OCI-LY7 (cell line): ENCODE results near the gene PSD2. TPM values are rescaled to one million over a fixed set of nuclear protein-coding genes. Genes with fewer than 3 reads are reported as not detected.
A peak's percentile ranks its signal among the peaks of the same experiment; 100 is the strongest.

Source experiments
- BruUV-seq: library from RNA; stranded (reverse); fragments of 400-500 nt; replicated peaks from 2 replicates; lab custom pipeline; 2021; lab: Mats Ljungman, UMichigan
- CTCF ChIA-PET: fragments of 300-600 bp; sonication (Branson Sonifier 250); formaldehyde crosslinking; loops from one replicate; lab custom pipeline; 2022; ENCODE audit warnings: antibody characterized with exemption; ENCODE audit not compliant: unreplicated experiment; lab: Charles Lee
- POLR2A ChIA-PET: fragments of 300-600 bp; sonication (Branson Sonifier 250); formaldehyde crosslinking; loops from one replicate; lab custom pipeline; 2022; ENCODE audit warnings: antibody characterized with exemption; lab: Charles Lee
- DNase-seq: peaks from one replicate; pipeline ENCODE4 v3.0.0-alpha.2; 2015; ENCODE audit warnings: low spot score
- H2AFZ ChIP-seq: fragments of 200-600 bp; sonication (generic), shearing (Covaris generic); 2 replicates; pipeline ENCODE4 v1.6.1; 2014; ENCODE audit warnings: mild to moderate bottlenecking, antibody characterized with exemption, low read length, moderate library complexity
- H3K27ac ChIP-seq: fragments of 200-600 bp; sonication (generic); 2 replicates; pipeline ENCODE4 v1.5.1; 2014; ENCODE audit warnings: mixed run types, low read depth, mild to moderate bottlenecking, moderate library complexity, low read length, inconsistent platforms; ENCODE audit not compliant: poor library complexity, severe bottlenecking
- H3K36me3 ChIP-seq: fragments of 200-600 bp; sonication (generic); 2 replicates; pipeline ENCODE4 v1.6.1; 2014; ENCODE audit warnings: mild to moderate bottlenecking, antibody characterized with exemption, low read length, moderate library complexity, mixed read lengths; ENCODE audit not compliant: insufficient read depth
- H3K4me1 ChIP-seq: fragments of 200-600 bp; sonication (generic); 2 replicates; pipeline ENCODE4 v1.5.1; 2014; ENCODE audit warnings: mild to moderate bottlenecking, low read length; ENCODE audit not compliant: insufficient read depth, poor library complexity, severe bottlenecking
- H3K4me2 ChIP-seq: fragments of 200-600 bp; sonication (generic); 2 replicates; pipeline ENCODE4 v1.6.1; 2014; ENCODE audit warnings: mild to moderate bottlenecking, low read length
- H3K4me3 ChIP-seq: fragments of 200-600 bp; sonication (generic); 2 replicates; pipeline ENCODE4 v1.5.1; 2014; ENCODE audit warnings: mild to moderate bottlenecking, low read depth, low read length; ENCODE audit not compliant: poor library complexity, severe bottlenecking
- H3K79me2 ChIP-seq: fragments of 200-600 bp; sonication (generic); 2 replicates; pipeline ENCODE4 v1.6.1; 2016; ENCODE audit warnings: low read depth, mild to moderate bottlenecking, low read length, moderate library complexity, mixed read lengths; ENCODE audit not compliant: insufficient read depth
- H3K9me2 ChIP-seq: fragments of 200-600 bp; sonication (generic); 2 replicates; pipeline ENCODE4 v1.6.1; 2016; ENCODE audit warnings: mild to moderate bottlenecking, low read length, mixed read lengths; ENCODE audit not compliant: insufficient read depth
- H3K9me3 ChIP-seq: fragments of 200-600 bp; sonication (generic); 2 replicates; pipeline ENCODE4 v1.6.1; 2014; ENCODE audit warnings: mild to moderate bottlenecking, mixed run types, low read length, mixed read lengths
- H4K20me1 ChIP-seq: fragments of 200-600 bp; sonication (generic); 2 replicates; pipeline ENCODE4 v1.6.1; 2014; ENCODE audit warnings: mild to moderate bottlenecking, antibody characterized with exemption, low read length, moderate library complexity, mixed read lengths; ENCODE audit not compliant: insufficient read depth
- CTCF ChIP-seq: fragments of 200-600 bp; sonication (generic); conservative IDR thresholded peaks from 2 replicates; pipeline ENCODE4 v1.5.1; 2014; ENCODE audit warnings: mild to moderate bottlenecking, antibody characterized with exemption, low read length, moderate library complexity, mixed read lengths
- EZH2phosphoT487 ChIP-seq: fragments of 200-600 bp; sonication (generic); IDR thresholded peaks from 2 replicates; pipeline ENCODE4 v1.6.1; 2018; ENCODE audit warnings: low read depth, borderline replicate concordance, mild to moderate bottlenecking, mixed run types, antibody characterized with exemption, low read length, moderate library complexity, mixed read lengths
- intact Hi-C: fragments of 100-400 bp; cut with micrococcal nuclease; formaldehyde crosslinking; loops from one replicate; pipeline ENCODE4 v1.10.0; 2022; ENCODE audit not compliant: unreplicated experiment
- total RNA-seq, 2 experiments: library from RNA; depleted of rRNA in 1 of 2; stranded (reverse); fragments of >200 nt in 1 of 2; shearing (Covaris generic) in 1 of 2; gene quantifications; 2 replicates each; pipeline ENCODE4 v1.2.3, GENCODE V29; 2014 to 2022

The PSD2 gene
- total RNA-seq, 2 experiments from 2014 or later, result 0.11 to 0.13 TPM

GRCh38 chr5:139772927-139773690, 22.5 kb upstream of the PSD2 start:
- POLR2A ChIA-PET, result no interaction called here
- no peak for DNase-seq
- no TSS peak for BruUV-seq

GRCh38 chr5:139774980-139775661, 20.5 kb upstream of the PSD2 start:
- BruUV-seq, result no TSS peak
- no peaks in the 10 kb centered on the region for H3K9me3 ChIP-seq
- H3K4me1 ChIP-seq, result no peaks in the 10 kb centered on the region
- H4K20me1 ChIP-seq, result no peaks in the 10 kb centered on the region
- no peaks in the 10 kb centered on the region for H3K9me2 ChIP-seq
- intact Hi-C loops, result no loop called here
- H3K36me3 ChIP-seq, result no peaks in the 10 kb centered on the region
- CTCF ChIA-PET, result interaction anchor here (0.7 to 1.0 kb wide), 2 partner anchors 10 to 15 kb away, joined by 3 to 4 read pairs; no protein-coding TSS in a partner anchor
- H2AFZ ChIP-seq, result no peak overlapping the region
- TF ChIP-seq EZH2phosphoT487, result no peak
- peak; percentile 88 for TF ChIP-seq CTCF
- DNase-seq, result peak; percentile 71
- no peaks in the 10 kb centered on the region for H3K79me2 ChIP-seq
- no peak overlapping the region for H3K4me3 ChIP-seq
- peak overlapping the region; percentile 13; the same call in 1 of the 2 replicates for H3K4me2 ChIP-seq
- POLR2A ChIA-PET, result interaction anchor here (1.4 to 1.5 kb wide), 2 partner anchors 25 to 27 kb away, joined by 3 to 4 read pairs; no protein-coding TSS in a partner anchor
- no peak overlapping the region for H3K27ac ChIP-seq

More at GRCh38 chr5:139772927-139773690, 22.5 kb upstream of the PSD2 start:
- H3K4me1 ChIP-seq, result no peaks in the 10 kb centered on the region
- no peaks in the 10 kb centered on the region for H3K36me3 ChIP-seq
- CTCF ChIA-PET, result no interaction called here
- H3K4me2 ChIP-seq, result no peak overlapping the region
- H3K9me3 ChIP-seq, result no peaks in the 10 kb centered on the region
- H4K20me1 ChIP-seq, result no peaks in the 10 kb centered on the region
- H3K79me2 ChIP-seq, result no peaks in the 10 kb centered on the region
- no peak overlapping the region for H3K4me3 ChIP-seq
- intact Hi-C loops, result no loop called here
- H3K9me2 ChIP-seq, result no peaks in the 10 kb centered on the region
- TF ChIP-seq CTCF (no peak), EZH2phosphoT487 (no peak)
- H3K27ac ChIP-seq, result no peak overlapping the region
- no peak overlapping the region for H2AFZ ChIP-seq
